ENCODE measurements around the gene MTR. TPM values are rescaled to one million over a fixed set of nuclear protein-coding genes. Genes with fewer than 3 reads are reported as not detected.

The MTR gene
- total and polyA plus RNA-seq, 2 experiments from 2014 or later: 23.9 to 61.7 TPM

DNA sequence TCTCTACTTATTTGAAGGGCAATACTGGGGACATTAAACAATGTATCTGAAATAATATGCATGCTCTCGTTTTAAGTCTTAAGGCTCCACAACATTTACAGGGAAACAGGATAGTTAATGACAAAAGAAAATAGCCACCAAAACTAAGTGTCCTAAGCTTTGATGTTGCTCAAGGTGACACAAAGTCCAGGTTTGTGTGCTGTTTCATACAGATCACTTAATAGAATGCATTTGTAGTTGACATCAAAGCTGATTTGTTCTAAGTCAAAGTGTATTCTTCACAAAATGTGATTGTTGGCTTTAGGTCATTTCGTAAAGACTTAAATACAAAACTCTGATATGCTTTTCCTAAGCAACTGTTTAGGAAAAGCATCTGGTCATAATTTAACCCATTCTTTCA lies 37.5 kb upstream of the MTR start:
- Histone ChIP-seq H3K27me3 (no peaks in the 10 kb centered on the region), H3K27ac (peak overlapping the region; percentile 40), H3K36me3 (peaks cover 81% of the 10 kb centered on the region), H3K4me1 (ENCODE audit: low read depth) (peaks cover 17% of the 10 kb centered on the region), H3K4me3 (no peak overlapping the region), H3K9me3 (ENCODE audit: low read depth) (no peaks in the 10 kb centered on the region)
- DNase-seq (ENCODE audit: low read depth in 1 of 2, low spot score in 1 of 2): no peak
- TF ChIP-seq, protein P1, sequence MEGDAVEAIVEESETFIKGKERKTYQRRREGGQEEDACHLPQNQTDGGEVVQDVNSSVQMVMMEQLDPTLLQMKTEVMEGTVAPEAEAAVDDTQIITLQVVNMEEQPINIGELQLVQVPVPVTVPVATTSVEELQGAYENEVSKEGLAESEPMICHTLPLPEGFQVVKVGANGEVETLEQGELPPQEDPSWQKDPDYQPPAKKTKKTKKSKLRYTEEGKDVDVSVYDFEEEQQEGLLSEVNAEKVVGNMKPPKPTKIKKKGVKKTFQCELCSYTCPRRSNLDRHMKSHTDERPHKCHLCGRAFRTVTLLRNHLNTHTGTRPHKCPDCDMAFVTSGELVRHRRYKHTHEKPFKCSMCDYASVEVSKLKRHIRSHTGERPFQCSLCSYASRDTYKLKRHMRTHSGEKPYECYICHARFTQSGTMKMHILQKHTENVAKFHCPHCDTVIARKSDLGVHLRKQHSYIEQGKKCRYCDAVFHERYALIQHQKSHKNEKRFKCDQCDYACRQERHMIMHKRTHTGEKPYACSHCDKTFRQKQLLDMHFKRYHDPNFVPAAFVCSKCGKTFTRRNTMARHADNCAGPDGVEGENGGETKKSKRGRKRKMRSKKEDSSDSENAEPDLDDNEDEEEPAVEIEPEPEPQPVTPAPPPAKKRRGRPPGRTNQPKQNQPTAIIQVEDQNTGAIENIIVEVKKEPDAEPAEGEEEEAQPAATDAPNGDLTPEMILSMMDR (IDR thresholded peaks at IDR 0.05; ENCODE audit: low read depth, low read length): no peak

DNA sequence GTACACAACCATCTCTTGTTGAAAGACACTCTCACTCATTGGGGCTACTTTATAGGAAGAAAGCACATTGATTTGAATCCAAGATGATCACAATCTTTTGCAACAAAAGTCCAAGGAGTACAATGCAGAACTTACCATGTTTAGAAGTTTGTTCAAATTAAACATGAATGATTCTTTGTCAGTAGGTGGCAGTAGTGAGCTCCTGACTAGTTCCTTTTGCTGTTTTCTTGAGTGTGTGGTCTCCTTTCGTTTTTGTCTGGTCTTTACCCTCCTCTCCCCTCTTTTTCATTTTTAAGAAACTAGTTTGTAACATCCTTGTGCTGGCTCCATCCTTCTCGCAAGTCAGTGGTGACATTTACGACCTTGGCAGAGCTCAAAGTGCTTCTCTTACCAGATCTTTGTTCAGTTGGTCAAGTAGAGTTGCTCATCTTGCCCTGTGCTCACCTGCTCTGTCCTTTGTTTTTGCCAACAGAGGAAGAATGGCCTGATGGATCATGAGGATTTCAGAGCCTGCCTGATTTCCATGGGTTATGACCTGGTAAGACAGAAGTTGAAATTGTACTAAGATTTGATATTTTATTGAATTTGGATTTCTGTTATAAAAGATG lies 35.7 kb upstream of the MTR start:
- TF ChIP-seq, protein P1 (IDR thresholded peaks at IDR 0.05; ENCODE audit: low read depth, low read length): peak; percentile 66
- Histone ChIP-seq H3K27me3 (no peaks in the 10 kb centered on the region), H3K9me3 (ENCODE audit: low read depth) (no peaks in the 10 kb centered on the region), H3K36me3 (peaks cover 81% of the 10 kb centered on the region), H3K27ac (peak overlapping the region; percentile 51), H3K4me1 (ENCODE audit: low read depth) (peaks cover under 1% of the 10 kb centered on the region), H3K4me3 (no peak overlapping the region)
- peak; percentile 65 to 69 for DNase-seq (ENCODE audit: low read depth in 1 of 2, low spot score in 1 of 2)

DNA sequence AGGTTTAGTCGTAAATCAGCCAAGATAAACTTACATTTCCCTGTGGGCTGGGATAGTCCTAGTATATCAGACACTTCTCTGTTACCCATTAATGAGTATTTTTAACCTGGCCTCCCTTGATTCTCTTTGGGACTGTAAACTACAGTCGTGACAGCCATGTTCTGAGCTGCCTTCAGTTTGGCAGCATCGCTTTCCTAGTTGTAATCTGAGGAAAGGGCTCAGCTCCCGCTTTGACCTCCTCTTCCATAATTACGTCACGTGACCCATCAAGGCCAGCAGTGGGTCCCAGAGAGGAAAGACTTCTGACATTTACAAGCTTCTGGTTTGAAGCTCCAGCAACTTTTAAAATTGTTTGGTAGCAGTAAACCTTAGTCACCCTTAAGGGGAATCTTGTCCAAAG lies 34.6 kb upstream of the MTR start:
- peaks cover 74% of the 10 kb centered on the region for H3K36me3 ChIP-seq
- H3K9me3 ChIP-seq (ENCODE audit: low read depth): no peaks in the 10 kb centered on the region
- peak overlapping the region; percentile 34 for H3K27ac ChIP-seq
- TF ChIP-seq, protein P1 (IDR thresholded peaks at IDR 0.05; ENCODE audit: low read depth, low read length): no peak
- no peak overlapping the region for H3K4me3 ChIP-seq
- DNase-seq (ENCODE audit: low read depth in 1 of 2, low spot score in 1 of 2): no peak
- no peaks in the 10 kb centered on the region for H3K27me3 ChIP-seq
- H3K4me1 ChIP-seq (ENCODE audit: low read depth): no peaks in the 10 kb centered on the region

- no peaks in the 10 kb centered on the region for H3K9me3 ChIP-seq (ENCODE audit: low read depth)
- no peaks in the 10 kb centered on the region for H3K27me3 ChIP-seq
- no peaks in the 10 kb centered on the region for H3K4me1 ChIP-seq (ENCODE audit: low read depth)
- no peak for DNase-seq (ENCODE audit: low read depth in 1 of 2, low spot score in 1 of 2)
- TF ChIP-seq, protein P1 (IDR thresholded peaks at IDR 0.05; ENCODE audit: low read depth, low read length): no peak
- H3K27ac ChIP-seq: peak overlapping the region; percentile 34
- H3K36me3 ChIP-seq: peaks cover 74% of the 10 kb centered on the region
- no peak overlapping the region for H3K4me3 ChIP-seq
Measured at GRCh38 chr1:236760986-236761385, 34.1 kb upstream of the MTR start.

GRCh38 chr1:236761397-236762132 lies 33.5 kb upstream of the MTR start:
- H3K27ac ChIP-seq: peak overlapping the region; percentile 34
- peaks cover 76% of the 10 kb centered on the region for H3K36me3 ChIP-seq
- no peaks in the 10 kb centered on the region for H3K27me3 ChIP-seq
- TF ChIP-seq, protein P1 (IDR thresholded peaks at IDR 0.05; ENCODE audit: low read depth, low read length): no peak
- H3K4me3 ChIP-seq: no peak overlapping the region
- H3K4me1 ChIP-seq (ENCODE audit: low read depth): no peaks in the 10 kb centered on the region
- DNase-seq (ENCODE audit: low read depth in 1 of 2, low spot score in 1 of 2): no peak
- no peaks in the 10 kb centered on the region for H3K9me3 ChIP-seq (ENCODE audit: low read depth)
